Measurements from ENCODE around the gene SIRPD.
"Not testable (repeated sequence)": the region's sequence is repeated elsewhere in the genome, so short reads cannot be mapped to it uniquely, and the experiment has no call there.

The SIRPD gene

GRCh38 chr20:1537731-1538058 is 19.8 kb downstream of the SIRPD start:
- no peak for DNase-seq (ENCODE audit: low spot score)

GRCh38 chr20:1536893-1537730 is 20.4 kb downstream of the SIRPD start:
- no peak for DNase-seq (ENCODE audit: low spot score)

GRCh38 chr20:1535420-1536175 is 21.9 kb downstream of the SIRPD start:
- no peak for DNase-seq (ENCODE audit: low spot score)

GRCh38 chr20:1534526-1534925 is 23.0 kb downstream of the SIRPD start:
- DNase-seq (ENCODE audit: low spot score) = no peak

GRCh38 chr20:1533059-1533458 is 24.4 kb downstream of the SIRPD start:
- peak; percentile 27 for DNase-seq (ENCODE audit: low spot score)

- DNase-seq (ENCODE audit: low spot score) = no peak
Observed at GRCh38 chr20:1528811-1529210, 28.7 kb downstream of the SIRPD start.

- no peak for DNase-seq (ENCODE audit: low spot score)
Observed at GRCh38 chr20:1527923-1528322, 29.6 kb downstream of the SIRPD start.

- no peak for DNase-seq (ENCODE audit: low spot score)
Observed at GRCh38 chr20:1526896-1527295, 30.6 kb downstream of the SIRPD start.

- no peak for DNase-seq (ENCODE audit: low spot score)
Observed at GRCh38 chr20:1526310-1526709, 31.2 kb downstream of the SIRPD start.

GRCh38 chr20:1524004-1524403 is 33.5 kb downstream of the SIRPD start:
- no peak for DNase-seq (ENCODE audit: low spot score)

- DNase-seq (ENCODE audit: low spot score) = no peak
Observed at GRCh38 chr20:1517010-1517409, 40.5 kb downstream of the SIRPD start.

- no peak for DNase-seq (ENCODE audit: low spot score)
Observed at GRCh38 chr20:1513801-1514200, 43.7 kb downstream of the SIRPD start.

GRCh38 chr20:1509237-1509636 is 48.3 kb downstream of the SIRPD start:
- DNase-seq (ENCODE audit: low spot score) = peak; percentile 57

- no peak for DNase-seq (ENCODE audit: low spot score)
Observed at GRCh38 chr20:1508574-1508973, 48.9 kb downstream of the SIRPD start.

GRCh38 chr20:1507276-1507675 is 50.2 kb downstream of the SIRPD start:
- no peak for DNase-seq (ENCODE audit: low spot score)

GRCh38 chr20:1505871-1506270 is 51.6 kb downstream of the SIRPD start:
- DNase-seq (ENCODE audit: low spot score) = no peak

GRCh38 chr20:1505361-1505760 is 52.1 kb downstream of the SIRPD start:
- peak; percentile 63 for DNase-seq (ENCODE audit: low spot score)

GRCh38 chr20:1503564-1504227 is 53.8 kb downstream of the SIRPD start:
- peak; percentile 95 for DNase-seq (ENCODE audit: low spot score)

- no peak for DNase-seq (ENCODE audit: low spot score)
Observed at GRCh38 chr20:1500496-1500895, 57.0 kb downstream of the SIRPD start.

GRCh38 chr20:1499528-1500420 is 57.7 kb downstream of the SIRPD start:
- peak; percentile 64 for DNase-seq (ENCODE audit: low spot score)

- not testable (repeated sequence) for DNase-seq (ENCODE audit: low spot score)
Observed at GRCh38 chr20:1497371-1497770, 60.1 kb downstream of the SIRPD start.

GRCh38 chr20:1496930-1497329 is 60.6 kb downstream of the SIRPD start:
- no peak for DNase-seq (ENCODE audit: low spot score)

Data from kidney tubule cell (primary cell).